Measurements from ENCODE around the gene TRPV4.

- TF ChIP-seq CTCF (IDR thresholded peaks at IDR 0.05) (no peak), EZH2 (IDR thresholded peaks at IDR 0.05) (no peak), EZH2phosphoT487 (IDR thresholded peaks at IDR 0.05) (no peak)
These were observed 96.1 kb downstream of the TRPV4 start for GRCh38 chr12:109737126-109737525.

Measured in neural progenitor cell (in vitro differentiated cells).